IMR-90 (cell line): ENCODE data around the gene STARD4. TPM values are rescaled to one million over a fixed set of nuclear protein-coding genes. Genes with fewer than 3 reads are reported as not detected.

Experiments used
- ATAC-seq: fragments of 200-7000 bp; cut with Tn5 transposase; 2 replicates; pipeline ENCODE4 v1.9.1; 2020; ENCODE audit warnings: low read depth, mild to moderate bottlenecking, moderate library complexity
- BruUV-seq: library from RNA; stranded (reverse); fragments of 400-500 nt; replicated peaks from 2 replicates; lab custom pipeline; 2021; lab: Mats Ljungman, UMichigan
- CTCF ChIA-PET: fragments of 300-600 bp; formaldehyde crosslinking; extraction: SDS; loops from one replicate; lab custom pipeline; 2021; ENCODE audit warnings: antibody characterized with exemption; lab: Yijun Ruan, JAX
- POLR2A ChIA-PET: fragments of 300-600 bp; sonication (Branson Sonifier 250); formaldehyde crosslinking; loops from one replicate; lab custom pipeline; 2022; ENCODE audit warnings: antibody characterized with exemption; ENCODE audit not compliant: unreplicated experiment; lab: Charles Lee
- DNase-seq: peaks from one replicate; pipeline ENCODE4 v3.0.0; 2013
- H2AFZ ChIP-seq: replicated peaks from 2 replicates; pipeline ENCODE3; 2013; ENCODE audit warnings: low read length, mild to moderate bottlenecking; ENCODE audit not compliant: poor library complexity
- H2AK5ac ChIP-seq: 2 replicates; pipeline ENCODE4 v1.6.1; 2013; ENCODE audit warnings: low read depth, low read length, inconsistent platforms
- H2AK9ac ChIP-seq: replicated peaks from 2 replicates; pipeline ENCODE3; 2013; ENCODE audit warnings: mild to moderate bottlenecking, low read depth, low read length, moderate library complexity; ENCODE audit not compliant: poor library complexity
- H2BK120ac ChIP-seq: 2 replicates; pipeline ENCODE4 v1.6.1; 2013; ENCODE audit warnings: low read depth, low read length, inconsistent platforms
- H2BK15ac ChIP-seq: 3 replicates; pipeline ENCODE4 v1.6.1; 2013; ENCODE audit warnings: low read depth, low read length, inconsistent platforms
- H2BK20ac ChIP-seq: 2 replicates; pipeline ENCODE4 v1.6.1; 2013; ENCODE audit warnings: low read depth, mild to moderate bottlenecking, inconsistent platforms, low read length, moderate library complexity
- H2BK5ac ChIP-seq: 2 replicates; pipeline ENCODE4 v1.6.1; 2013; ENCODE audit warnings: mild to moderate bottlenecking, low read depth, low read length, inconsistent platforms; ENCODE audit not compliant: poor library complexity, severe bottlenecking
- H3K14ac ChIP-seq: replicated peaks from 2 replicates; pipeline ENCODE4 v1.6.1; 2013; ENCODE audit warnings: low read depth, low read length, inconsistent platforms
- H3K18ac ChIP-seq: 2 replicates; pipeline ENCODE4 v1.6.1; 2013; ENCODE audit warnings: low read depth, low read length, control low read depth
- H3K23ac ChIP-seq: 2 replicates; pipeline ENCODE4 v1.6.1; 2013; ENCODE audit warnings: low read depth, low read length, inconsistent platforms
- H3K27ac ChIP-seq: 2 replicates; pipeline ENCODE4 v1.5.1; 2013; ENCODE audit warnings: mild to moderate bottlenecking, control low read depth, low read length; ENCODE audit not compliant: insufficient read depth
- H3K27me3 ChIP-seq: 2 replicates; pipeline ENCODE4 v1.6.1; 2013; ENCODE audit warnings: low read length; ENCODE audit not compliant: control insufficient read depth, insufficient read depth
- H3K36me3 ChIP-seq: 2 replicates; pipeline ENCODE4 v1.6.1; 2013; ENCODE audit warnings: low read length, mixed read lengths; ENCODE audit not compliant: control insufficient read depth, insufficient read depth
- H3K4ac ChIP-seq: 2 replicates; pipeline ENCODE4 v1.6.1; 2013; ENCODE audit warnings: low read depth, low read length, inconsistent platforms
- H3K4me1 ChIP-seq: 2 replicates; pipeline ENCODE4 v1.6.1; 2013; ENCODE audit warnings: low read length, mixed read lengths; ENCODE audit not compliant: control insufficient read depth, insufficient read depth
- H3K4me2 ChIP-seq: 2 replicates; pipeline ENCODE4 v1.6.1; 2013; ENCODE audit warnings: low read depth, mild to moderate bottlenecking, control low read depth, low read length, moderate library complexity
- H3K4me3 ChIP-seq: 2 replicates; pipeline ENCODE4 v1.5.1; 2013; ENCODE audit warnings: low read depth, mild to moderate bottlenecking, control low read depth, low read length, moderate library complexity; ENCODE audit not compliant: insufficient read depth
- H3K56ac ChIP-seq: 2 replicates; pipeline ENCODE4 v1.6.1; 2013; ENCODE audit warnings: low read length, inconsistent platforms; ENCODE audit not compliant: insufficient read depth; ENCODE audit errors: extremely low read depth
- H3K79me1 ChIP-seq, 2 experiments: 2 replicates each; pipeline ENCODE4 v1.6.1; 2013; ENCODE audit warnings: low read length in 2 of 2, inconsistent platforms in 1 of 2, low read depth in 1 of 2
- H3K9ac ChIP-seq: 2 replicates; pipeline ENCODE4 v1.6.1; 2013; ENCODE audit warnings: low read depth, low read length, control low read depth
- H3K9me1 ChIP-seq: 2 replicates; pipeline ENCODE4 v1.6.1; 2013; ENCODE audit warnings: low read length, inconsistent platforms; ENCODE audit not compliant: insufficient read depth
- H3K9me3 ChIP-seq: 2 replicates; pipeline ENCODE4 v1.6.1; 2013; ENCODE audit warnings: low read length; ENCODE audit not compliant: control insufficient read depth, insufficient read depth
- H4K20me1 ChIP-seq: 2 replicates; pipeline ENCODE4 v1.6.1; 2013; ENCODE audit warnings: low read length, inconsistent platforms; ENCODE audit not compliant: insufficient read depth
- H4K5ac ChIP-seq: 2 replicates; pipeline ENCODE4 v1.6.1; 2013; ENCODE audit warnings: mild to moderate bottlenecking, low read depth, low read length, control low read depth
- H4K8ac ChIP-seq, 2 experiments: 2 replicates each; pipeline ENCODE4 v1.6.1; 2013; ENCODE audit warnings: low read depth in 2 of 2, low read length in 2 of 2, control low read depth in 1 of 2, inconsistent platforms in 1 of 2
- H4K91ac ChIP-seq: 2 replicates; pipeline ENCODE4 v1.6.1; 2013; ENCODE audit warnings: low read depth, low read length, inconsistent platforms; ENCODE audit not compliant: insufficient read depth
- MAFK ChIP-seq: IDR thresholded peaks from 2 replicates; pipeline ENCODE4 v1.6.1; 2012; ENCODE audit warnings: low read depth, low read length, improper control_type of control experiment
- RCOR1 ChIP-seq: IDR thresholded peaks from 2 replicates; pipeline ENCODE4 v1.6.1; 2012; ENCODE audit warnings: mild to moderate bottlenecking, low read length, improper control_type of control experiment; ENCODE audit not compliant: insufficient replicate concordance
- WGBS, 2 experiments: methylation state at CpG; one replicate each; pipeline versions ENCODE4 v1.1.5 to v1.1.7; 2013; ENCODE audit warnings: missing lambda C conversion rate in 2 of 2; ENCODE audit not compliant: insufficient read length in 1 of 2; ENCODE audit errors: extremely low coverage in 2 of 2; 5-methylcytosine and 5-hydroxymethylcytosine counted together
- dilution Hi-C: fragments of 300-500 bp; cut with HindIII; formaldehyde crosslinking; loops from one replicate; pipeline ENCODE4 v1.14.3; 2018; ENCODE audit warnings: low sequenced_read_pairs; ENCODE audit not compliant: unreplicated experiment
- in situ Hi-C: fragments of 300-500 bp; cut with MboI; formaldehyde crosslinking; loops from 3 replicates; pipeline ENCODE4 v1.14.3; 2019; ENCODE audit warnings: low sequenced_read_pairs, inconsistent platforms, mixed read lengths
- intact Hi-C: fragments of 100-400 bp; cut with micrococcal nuclease; formaldehyde crosslinking; loops from 2 replicates; pipeline ENCODE4 v1.10.0; 2022
- polyA plus RNA-seq, 3 experiments: library from polyadenylated mRNA; depleted of rRNA; stranded (reverse); fragments of >200 nt; gene quantifications; 2 replicates each; pipeline ENCODE4 v1.2.3, GENCODE V29; 2012; ENCODE audit warnings: low replicate concordance in 1 of 3
- total RNA-seq: library from RNA; depleted of rRNA; stranded (reverse); fragments of >200 nt; gene quantifications from 2 replicates; pipeline ENCODE4 v1.2.3, GENCODE V29; 2012

The STARD4 gene
- total and polyA plus RNA-seq, 2 of the 4 experiments (the other 2 are of a cell fraction) = 21.5 to 30.3 TPM

- WGBS, 2 experiments = no CpG with 5 or more reads among the region's 6 CpGs
- CTCF ChIA-PET = interaction anchor here (1.2 kb wide), 1 partner anchor 597 kb away, joined by 6 read pairs; no protein-coding TSS in a partner anchor
- Histone ChIP-seq H3K9ac (no peak overlapping the region), H2BK15ac (0 out of 3 replicates have a peak overlapping the region, but pooled peaks have one; percentile 44), H4K8ac (no peak overlapping the region), H3K36me3 (no peaks in the 10 kb centered on the region), H3K18ac (no peak overlapping the region; the same call in 1 of the 2 replicates), H2AK5ac (no peak overlapping the region; the same call in 1 of the 2 replicates), H3K4me3 (no peak overlapping the region), H2BK120ac (0 out of 2 replicates have a peak overlapping the region, but pooled peaks have one; percentile 14), H2AFZ (no peak overlapping the region), H3K9me3 (no peaks in the 10 kb centered on the region), H4K91ac (no peak overlapping the region), H4K20me1 (no peaks in the 10 kb centered on the region), H3K14ac (no peak overlapping the region), H2BK20ac (no peak overlapping the region), H3K4ac (no peak overlapping the region), H3K79me1 (no peaks in the 10 kb centered on the region), H3K27ac (no peak overlapping the region), H3K4me1 (no peaks in the 10 kb centered on the region; the same call in 1 of the 2 replicates), H3K23ac (no peak overlapping the region), H3K56ac (no peak overlapping the region), H3K4me2 (no peak overlapping the region), H2BK5ac (no peak overlapping the region), H3K27me3 (no peaks in the 10 kb centered on the region), H4K5ac (no peak overlapping the region), H2AK9ac (no peak overlapping the region), H3K9me1 (peaks cover 2% of the 10 kb centered on the region; the same call in 1 of the 2 replicates)
- BruUV-seq = no TSS peak
- ATAC-seq (no peak), DNase-seq (peak; percentile 38)
- in situ Hi-C loops (no loop called here), dilution Hi-C loops (no loop called here), intact Hi-C loops (no loop called here)
- POLR2A ChIA-PET = no interaction called here
- no peak for TF ChIP-seq RCOR1
- peak; percentile 53; the same call in 1 of the 2 replicates for TF ChIP-seq MAFK
Observed at GRCh38 chr5:111548992-111549649, 36.8 kb upstream of the STARD4 start.
